ENCODE results near the gene PNPLA6. TPM values are rescaled to one million over a fixed set of nuclear protein-coding genes. Genes with fewer than 3 reads are reported as not detected.
"Not testable (repeated sequence)": the region's sequence is repeated elsewhere in the genome, so short reads cannot be mapped to it uniquely, and the experiment has no call there.

The PNPLA6 gene
- total and polyA plus RNA-seq, 12 donors, result 23.7 to 264 (median 111) TPM

GRCh38 chr19:7565332-7565731 lies 29.8 kb downstream of the PNPLA6 start:
- Histone ChIP-seq H3K36me3 (replicated peaks in 1 of 2) (peaks cover 0 to 8% of the 10 kb centered on the region in 2 donors), H3K4me1 (replicated peaks in 1 of 2) (no peaks in the 10 kb centered on the region), H3K9me3 (replicated peaks in 1 of 3) (no peaks in the 10 kb centered on the region), H3K4me3 (no peak overlapping the region), H3K27ac (no peak overlapping the region), H3K27me3 (no peaks in the 10 kb centered on the region)
- no peak for TF ChIP-seq CTCF (IDR thresholded peaks at IDR 0.05)
- TF ChIP-seq POLR2A (IDR thresholded peaks at IDR 0.05), result no peak
- intact Hi-C loops (cut with DNase I), result loop anchor here (5.0 kb wide), 2 partner anchors 112 to 237 kb away; partner anchors contain the start of gene MCEMP1 (in 2 of the 2)
- 70 to 95% (median 87%) methylated on average over 5 of the region's 5 CpGs for WGBS, 4 donors
- no peak for DNase-seq

GRCh38 chr19:7570761-7571160 lies 35.2 kb downstream of the PNPLA6 start:
- 72 to 81% (median 77%) methylated on average over 5 of the region's 5 CpGs for WGBS, 4 donors
- no peaks in the 10 kb centered on the region for H3K9me3 ChIP-seq (replicated peaks in 1 of 3)
- H3K4me3 ChIP-seq, result no peak overlapping the region
- no peak for DNase-seq
- no peak for TF ChIP-seq POLR2A (IDR thresholded peaks at IDR 0.05)
- TF ChIP-seq CTCF (IDR thresholded peaks at IDR 0.05), result no peak
- intact Hi-C loops (cut with DNase I), result no loop called here
- no peaks in the 10 kb centered on the region for H3K36me3 ChIP-seq (replicated peaks in 1 of 2)
- H3K27ac ChIP-seq, result no peak overlapping the region
- H3K4me1 ChIP-seq (replicated peaks in 1 of 2), result no peaks in the 10 kb centered on the region
- H3K27me3 ChIP-seq, result no peaks in the 10 kb centered on the region

- no peaks in the 10 kb centered on the region for H3K36me3 ChIP-seq (replicated peaks in 1 of 2)
- intact Hi-C loops (cut with DNase I), result no loop called here
- no peaks in the 10 kb centered on the region for H3K27me3 ChIP-seq
- H3K4me3 ChIP-seq, result no peak overlapping the region
- H3K4me1 ChIP-seq (replicated peaks in 1 of 2), result no peaks in the 10 kb centered on the region
- H3K27ac ChIP-seq, result no peak overlapping the region
- WGBS, 4 donors, result 63 to 71% (median 66%) methylated on average over 9 of the region's 9 CpGs
- no peak for DNase-seq
- no peaks in the 10 kb centered on the region for H3K9me3 ChIP-seq (replicated peaks in 1 of 3)
- TF ChIP-seq POLR2A (IDR thresholded peaks at IDR 0.05), result no peak
- TF ChIP-seq CTCF (IDR thresholded peaks at IDR 0.05), result no peak
Observed at GRCh38 chr19:7575434-7576040, 40.0 kb downstream of the PNPLA6 start.

GRCh38 chr19:7577422-7577821 lies 41.9 kb downstream of the PNPLA6 start:
- H3K27ac ChIP-seq; DNase-seq; H3K36me3 ChIP-seq (replicated peaks in 1 of 2); H3K4me3 ChIP-seq; intact Hi-C loops (cut with DNase I); H3K4me1 ChIP-seq (replicated peaks in 1 of 2); H3K9me3 ChIP-seq (replicated peaks in 1 of 3); H3K27me3 ChIP-seq: not testable (repeated sequence)
- WGBS, 4 donors, result 76 to 93% (median 88%) methylated on average over 1 of the region's 1 CpG

- DNase-seq, result no peak
- Histone ChIP-seq H3K36me3 (replicated peaks in 1 of 2) (no peaks in the 10 kb centered on the region), H3K4me3 (no peak overlapping the region), H3K27ac (no peak overlapping the region), H3K9me3 (replicated peaks in 1 of 3) (no peaks in the 10 kb centered on the region), H3K27me3 (no peaks in the 10 kb centered on the region), H3K4me1 (replicated peaks in 1 of 2) (no peaks in the 10 kb centered on the region)
- intact Hi-C loops (cut with DNase I), result no loop called here
- TF ChIP-seq CTCF (IDR thresholded peaks at IDR 0.05), result no peak
- no peak for TF ChIP-seq POLR2A (IDR thresholded peaks at IDR 0.05)
- 53 to 81% (median 57%) methylated on average over 6 of the region's 6 CpGs for WGBS, 4 donors
Observed at GRCh38 chr19:7578127-7578526, 42.6 kb downstream of the PNPLA6 start.
